ENCODE data around the gene ATP2A2.

The ATP2A2 gene

GRCh38 chr12:110266381-110266960 is 14.6 kb upstream of the ATP2A2 start:
- no peak for TF ChIP-seq CTCF (IDR thresholded peaks at IDR 0.05; ENCODE audit: low read depth, low read length)
- no peak for TF ChIP-seq MAX (IDR thresholded peaks at IDR 0.05; ENCODE audit: low read depth, low read length)
- no peak for DNase-seq (ENCODE audit: low read depth)
- H3K4me3 ChIP-seq (ENCODE audit: low read depth, low read length): no peak overlapping the region

- H3K4me3 ChIP-seq (ENCODE audit: low read depth, low read length): no peak overlapping the region
- no peak for TF ChIP-seq CTCF (IDR thresholded peaks at IDR 0.05; ENCODE audit: low read depth, low read length)
- TF ChIP-seq MAX (IDR thresholded peaks at IDR 0.05; ENCODE audit: low read depth, low read length): peak; percentile 30; the same call in 1 of the 2 replicates
- no peak for DNase-seq (ENCODE audit: low read depth)
Observed at GRCh38 chr12:110266980-110267620, 13.9 kb upstream of the ATP2A2 start.

- TF ChIP-seq MAX (IDR thresholded peaks at IDR 0.05; ENCODE audit: low read depth, low read length) (no peak), POLR2A (IDR thresholded peaks at IDR 0.05; ENCODE audit: extremely low read depth, insufficient read length) (no peak), MYC (IDR thresholded peaks at IDR 0.05; ENCODE audit: low read depth, low read length) (no peak), CTCF (IDR thresholded peaks at IDR 0.05; ENCODE audit: low read depth, low read length) (no peak)
- DNase-seq (ENCODE audit: low read depth): peak; percentile 70
- no peak overlapping the region for H3K4me3 ChIP-seq (ENCODE audit: low read depth, low read length)
Observed at GRCh38 chr12:110269622-110270124, 11.4 kb upstream of the ATP2A2 start.

GRCh38 chr12:110270125-110270962 is 10.7 kb upstream of the ATP2A2 start:
- DNase-seq (ENCODE audit: low read depth): no peak
- H3K4me3 ChIP-seq (ENCODE audit: low read depth, low read length): no peak overlapping the region
- TF ChIP-seq CTCF (IDR thresholded peaks at IDR 0.05; ENCODE audit: low read depth, low read length) (no peak), POLR2A (IDR thresholded peaks at IDR 0.05; ENCODE audit: extremely low read depth, insufficient read length) (no peak), MAX (IDR thresholded peaks at IDR 0.05; ENCODE audit: low read depth, low read length) (no peak), MYC (IDR thresholded peaks at IDR 0.05; ENCODE audit: low read depth, low read length) (no peak)

GRCh38 chr12:110271015-110271414 is 10.0 kb upstream of the ATP2A2 start:
- H3K4me3 ChIP-seq (ENCODE audit: low read depth, low read length): no peak overlapping the region
- DNase-seq (ENCODE audit: low read depth): no peak
- TF ChIP-seq CTCF (IDR thresholded peaks at IDR 0.05; ENCODE audit: low read depth, low read length) (no peak), POLR2A (IDR thresholded peaks at IDR 0.05; ENCODE audit: extremely low read depth, insufficient read length) (no peak), MAX (IDR thresholded peaks at IDR 0.05; ENCODE audit: low read depth, low read length) (no peak), MYC (IDR thresholded peaks at IDR 0.05; ENCODE audit: low read depth, low read length) (no peak)
